KBM-7 (cell line): ENCODE results near the gene HOXB1.
"Not testable (repeated sequence)": the region's sequence is repeated elsewhere in the genome, so short reads cannot be mapped to it uniquely, and the experiment has no call there.

Experiments
- DNase-seq: peaks from one replicate; pipeline ENCODE4 v3.0.0-alpha.2; 2015
- in situ Hi-C: fragments of 300-500 bp; cut with MboI; formaldehyde crosslinking; loops from 2 replicates; pipeline ENCODE4 v1.14.3; 2020; ENCODE audit warnings: low sequenced_read_pairs, low pct_unique_long_range_greater_than_20kb, mixed read lengths

Gene HOXB1

DNA sequence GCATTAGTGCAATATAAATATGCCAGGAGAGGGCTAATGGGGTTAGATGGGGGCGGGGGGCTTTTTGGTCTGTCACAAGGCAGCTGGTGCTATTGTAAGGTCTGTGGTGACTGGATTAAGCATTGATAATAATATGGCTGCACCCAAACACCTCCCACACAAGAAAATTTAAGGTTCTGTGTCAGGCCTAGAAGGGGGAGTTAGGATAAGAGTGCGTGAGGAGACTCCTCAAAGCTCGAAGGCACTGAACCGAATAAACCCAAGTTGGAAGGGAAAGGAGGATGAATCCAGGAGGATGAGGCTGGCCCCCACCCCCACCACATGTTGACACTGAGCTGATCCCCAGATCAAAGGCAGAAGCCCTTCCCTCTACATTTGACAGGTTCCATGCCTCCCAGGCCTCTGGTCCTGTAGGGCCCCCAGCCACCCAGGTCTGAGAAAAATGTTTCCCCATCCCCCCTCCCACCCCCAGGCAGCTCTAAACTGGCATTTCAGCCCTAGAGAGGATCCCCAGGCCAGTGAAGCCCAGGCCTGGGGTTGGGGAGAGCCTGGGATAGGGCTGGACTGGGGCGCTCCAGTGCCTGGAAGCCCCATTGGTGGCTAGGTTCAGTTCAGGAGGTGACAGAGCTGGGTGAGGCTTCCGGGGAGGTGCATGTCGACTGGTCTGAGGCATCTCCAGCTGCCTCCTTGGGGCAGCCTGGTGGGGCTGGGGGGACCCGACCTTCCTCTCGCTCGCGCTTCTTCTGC, 1.7 kb downstream of the HOXB1 start:
- no peak for DNase-seq
- in situ Hi-C loops = no loop called here

DNA sequence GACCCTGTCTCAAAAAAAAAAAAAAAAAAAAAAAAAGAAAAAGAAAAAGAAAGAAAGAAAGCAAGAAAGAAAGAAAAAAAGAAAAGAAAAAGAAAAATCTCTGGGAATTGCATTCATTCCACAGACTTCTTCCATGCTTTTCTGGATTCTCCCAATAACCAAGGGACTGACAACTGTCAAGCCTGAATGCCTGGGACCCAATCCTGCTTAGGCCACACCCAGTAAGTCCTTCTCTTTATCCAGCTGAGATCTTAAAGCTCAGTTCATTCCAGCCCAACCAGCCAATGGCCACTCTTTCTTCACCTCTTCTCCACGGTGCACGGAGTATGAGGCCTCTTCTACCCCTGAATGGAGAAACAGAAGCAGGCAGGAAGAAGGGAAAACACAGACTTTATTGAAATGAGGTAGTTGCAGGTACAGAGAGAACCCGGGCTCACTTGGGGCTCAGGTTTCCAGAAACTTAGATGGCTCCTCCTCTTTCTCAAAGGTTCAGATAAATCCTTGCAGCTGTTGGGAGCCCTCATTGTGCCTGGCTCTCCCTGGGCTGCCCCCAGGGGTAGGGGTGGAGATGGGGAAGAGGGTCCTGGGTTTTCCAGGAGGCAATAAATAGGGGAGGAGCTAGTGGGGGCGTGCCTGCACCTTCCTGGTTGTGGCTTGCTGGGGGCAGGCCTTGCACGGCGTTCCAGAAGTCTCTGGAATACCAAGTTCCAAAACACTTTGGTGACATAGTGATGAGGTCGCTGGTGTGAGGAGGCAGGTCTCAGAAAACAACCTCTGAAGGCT, 2.5 kb downstream of the HOXB1 start:
- in situ Hi-C loops = no loop called here
- DNase-seq = no peak

DNA sequence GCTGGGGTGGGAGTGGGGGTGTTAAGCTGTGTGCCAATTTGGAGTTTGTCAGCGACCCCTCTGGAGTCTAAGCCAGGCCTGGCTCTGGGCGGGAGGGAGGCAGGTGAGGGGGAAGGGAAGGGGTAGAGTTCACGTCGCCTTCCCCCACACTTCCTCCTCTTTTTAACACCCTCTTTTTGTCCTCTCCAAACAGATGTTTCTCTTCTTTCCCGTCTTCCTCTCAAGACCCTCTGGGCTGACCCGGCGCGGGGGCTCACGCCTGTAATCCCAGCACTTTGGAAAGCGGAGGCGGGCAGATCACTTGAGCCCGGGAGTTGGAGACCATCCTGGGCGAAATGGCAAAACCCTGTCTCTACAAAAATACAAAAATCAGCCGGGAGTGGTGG, 3.3 kb downstream of the HOXB1 start:
- no peak for DNase-seq
- in situ Hi-C loops = no loop called here

DNA sequence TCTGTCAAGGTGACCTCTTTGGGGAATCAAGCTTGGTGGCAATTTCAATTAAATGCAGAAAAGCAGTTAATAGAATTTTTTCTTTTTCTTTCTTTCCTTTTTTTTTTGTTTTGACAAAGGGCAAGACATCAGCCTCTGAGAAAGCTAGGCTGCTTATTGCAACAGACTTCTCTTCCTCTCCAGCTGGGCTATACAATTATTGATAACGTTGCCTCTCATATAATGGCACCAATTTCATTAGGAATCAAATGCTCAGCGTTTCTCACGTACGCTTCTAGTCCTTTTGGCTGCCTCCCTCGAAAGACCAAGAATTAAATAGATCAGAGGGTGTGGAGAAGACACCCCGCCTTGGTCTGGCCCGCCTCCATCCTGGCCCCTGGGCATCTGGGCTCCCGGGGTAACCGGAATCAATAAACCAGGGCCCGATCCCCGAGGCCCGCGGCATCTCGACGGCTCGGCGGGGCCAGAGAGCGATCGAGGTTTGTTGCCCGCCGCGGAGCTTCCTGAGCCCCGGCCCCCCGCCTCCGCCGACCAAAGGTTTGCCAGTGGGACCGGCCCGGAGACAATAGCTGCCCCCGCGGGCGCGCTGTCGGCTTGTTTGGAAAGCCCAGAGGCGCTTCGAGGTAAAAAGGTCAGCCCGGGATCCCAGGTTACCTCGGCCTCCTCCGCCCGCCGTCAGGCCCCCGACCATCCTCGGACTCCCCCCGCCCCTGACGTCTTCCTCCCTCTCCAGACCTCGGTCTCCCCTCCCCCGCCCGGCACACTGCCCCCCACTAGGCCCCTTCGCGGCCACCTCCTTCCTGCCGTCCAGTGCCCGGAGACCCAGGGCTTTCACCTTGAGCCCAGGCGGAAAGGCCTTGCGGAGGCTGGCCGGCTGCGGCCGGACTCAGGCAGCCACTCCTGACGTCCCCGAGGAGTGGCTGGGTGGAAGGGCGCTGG, 3.9 kb downstream of the HOXB1 start:
- in situ Hi-C loops = no loop called here
- no peak for DNase-seq

DNA sequence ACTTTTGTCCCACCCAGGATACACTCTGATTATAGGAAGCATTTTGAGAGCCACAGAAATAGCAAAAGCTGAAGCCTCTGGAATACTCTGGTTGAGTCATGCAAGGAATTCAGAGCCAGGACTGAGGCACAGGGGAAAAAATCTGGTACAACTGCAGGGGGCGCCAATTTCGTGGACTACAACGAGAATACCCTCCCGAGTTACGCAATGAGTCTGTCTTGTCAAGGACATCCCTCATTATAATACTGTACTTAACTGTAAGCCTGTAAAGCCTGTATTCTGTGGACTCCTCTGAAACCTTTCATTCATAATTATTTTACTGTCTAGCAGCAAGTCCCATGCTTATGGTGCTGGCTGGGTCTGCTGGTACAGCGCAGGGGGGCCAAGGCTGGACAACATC, 7.8 kb downstream of the HOXB1 start:
- in situ Hi-C loops = no loop called here
- peak; percentile 27 for DNase-seq

DNA sequence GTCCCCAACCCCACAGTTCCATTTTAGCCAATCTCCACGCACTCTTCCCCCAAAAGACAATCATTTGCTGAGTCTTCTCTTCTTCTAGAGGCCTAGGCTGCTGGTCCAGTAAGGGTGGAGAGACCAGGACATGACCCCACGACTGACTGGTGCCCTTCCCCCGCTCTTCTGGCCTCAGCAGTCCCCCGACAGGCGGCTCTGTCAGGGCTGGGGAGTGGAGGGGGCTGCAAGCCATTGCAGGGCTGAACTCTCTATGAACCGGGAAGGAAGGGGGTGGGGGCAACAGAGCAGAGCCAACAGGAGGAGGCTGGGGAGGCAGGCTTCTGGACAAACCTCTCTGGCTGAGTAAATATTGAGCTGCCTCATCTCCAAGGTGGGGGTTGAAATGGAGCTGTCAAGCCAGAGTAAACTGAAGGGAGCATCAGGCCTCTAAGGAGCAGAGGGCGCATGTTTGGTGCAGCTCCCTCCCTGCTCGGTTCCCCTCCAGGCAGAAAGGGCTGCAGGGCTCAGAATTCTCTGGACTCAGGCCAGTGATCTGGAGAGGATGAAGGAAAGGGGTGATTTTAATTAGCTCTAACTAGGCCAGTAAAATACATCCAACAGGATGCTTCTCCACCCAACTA, 8.7 kb downstream of the HOXB1 start:
- no peak for DNase-seq
- in situ Hi-C loops = no loop called here

DNA sequence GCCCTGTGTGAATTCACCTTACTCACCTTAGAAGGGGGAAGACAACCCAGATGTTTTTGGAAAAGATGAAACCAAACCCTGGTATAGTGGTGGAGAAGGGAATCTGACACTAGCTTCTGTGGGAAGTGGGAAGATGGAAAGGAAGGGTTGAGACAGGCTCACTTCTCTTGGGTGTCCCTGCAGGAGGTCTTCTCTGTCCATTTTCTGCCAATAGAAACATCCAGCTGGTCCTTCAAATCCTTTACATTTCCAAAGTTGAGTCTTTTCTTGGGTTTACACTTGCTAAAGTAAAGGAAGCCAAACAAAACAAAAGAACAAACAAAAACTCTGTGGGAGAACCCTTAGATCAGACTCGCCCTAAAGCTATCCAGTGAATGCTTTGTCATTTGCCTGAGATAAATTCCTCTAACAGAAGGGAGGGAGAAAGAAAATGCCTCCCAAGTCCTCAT, 10.2 kb downstream of the HOXB1 start:
- in situ Hi-C loops = no loop called here
- no peak for DNase-seq

DNA sequence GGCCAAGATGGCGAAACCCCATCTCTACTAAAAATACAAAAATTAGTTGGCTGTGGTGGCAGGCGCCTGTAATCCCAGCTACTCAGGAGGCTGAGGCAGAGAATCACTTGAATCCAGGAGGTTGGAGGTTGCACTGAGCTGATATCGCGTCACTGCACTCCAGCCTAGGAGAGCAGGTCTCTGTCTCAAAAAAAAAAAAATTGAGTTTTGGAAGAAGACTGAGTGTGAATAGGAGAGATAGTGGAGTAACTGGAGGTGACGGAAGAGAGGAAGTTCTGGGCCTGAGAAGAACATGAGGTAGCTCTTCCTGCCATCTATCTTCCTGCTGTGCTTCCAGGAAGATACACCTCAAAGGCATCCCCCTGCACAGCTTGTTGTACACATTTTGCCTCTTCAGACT, 11.4 kb downstream of the HOXB1 start:
- in situ Hi-C loops = no loop called here
- DNase-seq = no peak

DNA sequence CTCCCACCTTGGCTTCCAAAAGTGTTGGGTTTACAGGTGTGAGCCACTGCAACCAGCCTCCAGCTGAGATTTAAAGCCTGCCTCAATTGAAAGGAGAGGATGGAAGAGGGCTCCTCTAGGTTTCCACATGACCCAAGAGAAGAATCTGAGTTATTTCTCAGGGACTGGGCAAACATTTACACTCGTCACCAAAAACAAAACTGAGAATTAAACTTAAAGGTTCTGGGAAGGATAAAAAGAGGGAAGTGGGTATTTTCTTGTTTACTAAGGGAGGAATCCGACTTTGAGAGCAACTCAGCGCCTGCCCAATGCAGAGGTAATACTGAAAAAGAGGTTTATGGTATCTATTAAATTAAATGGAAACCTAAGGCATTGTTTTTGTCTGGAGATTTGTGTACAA, 13.3 kb downstream of the HOXB1 start:
- in situ Hi-C loops = no loop called here
- DNase-seq = no peak

DNA sequence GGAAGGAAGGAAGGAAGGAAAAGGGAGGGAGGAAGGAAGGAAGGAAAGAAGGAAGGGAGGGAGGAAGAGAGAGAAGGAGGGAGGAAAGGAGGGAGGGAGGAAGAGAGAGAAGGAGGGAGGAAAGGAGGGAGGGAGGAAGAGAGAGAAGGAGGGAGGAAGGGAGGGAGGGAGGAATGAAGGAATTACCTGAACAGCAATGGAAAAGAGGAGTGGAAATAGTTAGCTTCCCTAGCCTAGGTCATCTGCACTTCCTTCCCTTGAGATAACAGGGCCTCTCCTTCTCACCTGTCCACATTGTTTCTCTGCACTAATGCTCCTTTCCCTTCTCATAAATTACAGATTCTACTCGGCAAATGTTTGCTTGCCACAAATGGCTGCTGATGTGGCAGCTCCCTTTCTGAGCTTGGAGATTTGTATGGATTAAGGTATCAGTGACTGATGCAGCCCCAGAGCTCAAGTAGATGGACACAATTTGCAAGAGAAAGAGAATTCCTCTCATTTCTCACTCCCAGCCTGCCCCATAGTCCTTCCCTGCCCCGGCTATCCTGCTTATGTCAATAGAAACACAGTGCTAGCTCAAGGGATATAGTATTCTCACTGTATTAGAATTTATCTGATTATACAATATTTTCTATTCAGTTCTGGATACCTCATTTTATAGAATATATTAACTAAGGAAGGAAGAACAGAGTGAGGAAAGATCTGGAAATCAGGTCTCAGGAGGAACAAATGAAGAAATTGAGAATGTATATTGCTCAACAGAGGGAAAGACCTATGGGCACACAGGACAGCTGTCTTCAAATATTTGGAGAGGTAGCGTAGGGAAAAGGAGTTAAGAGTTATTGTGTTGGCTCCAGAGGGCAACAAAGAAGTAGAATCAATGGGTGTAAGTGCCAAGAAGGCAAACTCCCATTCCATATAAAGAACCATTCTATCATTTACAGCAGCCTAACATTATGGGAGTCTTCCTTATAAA, 14.6 kb downstream of the HOXB1 start:
- no peak for DNase-seq
- in situ Hi-C loops = no loop called here

DNA sequence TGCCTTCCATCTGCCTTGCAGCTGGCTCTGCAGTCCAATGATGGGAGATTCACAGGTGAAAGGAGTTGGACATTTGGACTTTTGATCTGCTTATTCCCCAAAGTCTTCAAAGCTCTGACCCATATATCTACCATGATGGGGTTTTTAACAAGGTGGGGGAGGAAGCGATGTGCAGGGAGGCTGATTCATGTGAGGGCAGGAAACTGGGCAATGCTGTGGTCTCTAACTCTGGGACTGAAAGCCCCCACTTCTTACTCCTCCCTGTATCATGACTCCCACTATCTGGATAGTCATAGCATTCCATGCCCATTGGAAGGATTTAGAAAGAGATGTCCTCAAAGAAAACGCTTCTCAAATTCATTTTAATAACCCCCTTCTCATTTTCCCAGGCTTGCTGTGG, 16.3 kb downstream of the HOXB1 start:
- in situ Hi-C loops = no loop called here
- DNase-seq = no peak

DNA sequence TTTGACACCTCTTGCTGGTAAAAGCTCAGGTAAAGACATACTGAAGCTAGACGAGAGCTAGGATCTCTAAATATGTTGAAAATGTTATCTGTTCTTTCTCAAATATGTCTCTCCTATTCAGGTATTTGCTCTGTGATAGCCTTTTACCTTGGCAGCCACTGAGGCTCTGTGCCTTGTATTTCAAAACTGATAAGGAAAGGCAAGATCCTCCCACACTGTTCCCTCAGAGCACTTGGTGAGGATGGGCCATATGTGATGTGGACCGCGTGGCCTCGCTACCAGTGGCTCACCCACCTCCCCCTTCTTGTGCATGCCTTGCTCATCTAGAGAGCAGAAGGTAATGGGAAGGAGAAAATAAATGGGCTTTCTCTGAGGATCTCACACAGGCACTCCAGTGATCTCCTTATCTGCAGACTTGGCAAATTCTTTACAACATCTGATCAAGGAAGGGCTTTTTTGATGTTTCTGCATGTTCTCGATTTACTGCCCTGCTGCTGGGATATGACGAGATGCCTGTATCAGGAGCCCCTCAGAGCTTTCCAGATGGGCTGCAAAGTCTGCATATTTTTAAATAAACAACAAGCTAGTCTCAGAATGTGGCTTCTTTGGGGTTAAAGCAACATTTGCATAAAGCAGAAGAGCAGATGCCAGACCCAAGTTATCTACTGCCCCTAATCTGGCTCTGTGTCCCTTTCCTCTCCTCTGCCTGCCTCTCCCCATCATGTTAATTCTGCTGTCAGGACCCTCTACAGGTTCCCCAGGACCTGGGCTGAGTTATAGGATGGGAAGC, 16.9 kb downstream of the HOXB1 start:
- in situ Hi-C loops = no loop called here
- DNase-seq = no peak

DNA sequence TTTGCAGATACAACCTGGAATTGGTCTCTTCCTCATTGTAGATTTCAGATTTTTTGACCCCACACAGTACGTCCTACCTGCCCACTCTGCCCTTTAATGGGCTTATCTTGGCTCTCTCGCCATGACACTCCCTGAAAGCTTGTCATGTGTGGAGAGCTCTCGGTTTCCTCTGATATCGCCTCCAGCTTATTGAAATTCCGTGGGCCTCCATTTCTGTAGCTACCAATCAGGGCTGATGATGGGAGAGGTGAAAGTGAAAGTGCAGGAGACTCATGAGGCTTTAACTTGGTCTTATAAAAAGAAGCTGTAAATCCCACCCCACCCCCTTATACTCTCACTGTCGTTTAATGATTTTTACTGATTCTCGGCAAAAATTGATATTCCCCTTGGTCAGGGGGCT, 17.7 kb downstream of the HOXB1 start:
- in situ Hi-C loops = no loop called here
- DNase-seq = no peak

DNA sequence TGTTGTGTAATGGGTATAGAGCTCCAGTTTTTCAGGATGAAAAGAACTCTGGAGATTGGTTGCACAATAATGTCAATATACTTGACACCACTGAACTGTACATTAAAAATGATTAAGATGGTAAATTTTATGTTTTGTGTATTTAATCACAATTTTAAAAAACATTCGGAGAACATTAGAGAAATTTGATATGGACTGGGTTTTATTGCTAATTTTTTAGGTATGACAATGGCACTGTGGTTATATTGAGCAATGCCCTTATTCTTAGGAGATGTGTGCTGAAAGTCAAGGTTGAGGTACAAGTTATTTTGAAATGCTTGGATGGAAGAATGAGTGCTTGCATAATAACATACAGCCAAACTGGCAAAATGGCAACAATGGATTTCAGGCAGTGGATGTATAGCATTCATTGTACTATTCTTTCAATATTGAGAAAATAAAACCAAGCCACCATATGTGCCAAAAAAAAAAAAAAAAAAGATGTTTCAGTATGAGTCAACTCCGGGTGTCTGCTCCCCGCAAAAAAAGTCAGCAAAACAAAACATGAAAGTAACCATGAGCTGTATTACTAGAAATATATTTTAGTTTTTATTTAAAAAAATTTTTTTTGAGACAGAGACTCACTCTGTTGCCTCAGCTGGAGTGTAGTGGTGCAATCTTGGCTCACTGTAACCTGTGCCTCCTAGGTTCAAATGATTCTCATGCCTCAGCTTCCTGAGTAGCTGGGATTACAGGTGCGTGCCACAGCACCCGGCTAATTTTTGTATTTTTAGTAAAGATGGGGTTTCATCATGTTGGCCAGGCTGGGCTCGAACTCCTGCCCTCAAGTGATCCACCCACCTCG, 19.8 kb downstream of the HOXB1 start:
- in situ Hi-C loops = no loop called here
- no peak for DNase-seq

DNA sequence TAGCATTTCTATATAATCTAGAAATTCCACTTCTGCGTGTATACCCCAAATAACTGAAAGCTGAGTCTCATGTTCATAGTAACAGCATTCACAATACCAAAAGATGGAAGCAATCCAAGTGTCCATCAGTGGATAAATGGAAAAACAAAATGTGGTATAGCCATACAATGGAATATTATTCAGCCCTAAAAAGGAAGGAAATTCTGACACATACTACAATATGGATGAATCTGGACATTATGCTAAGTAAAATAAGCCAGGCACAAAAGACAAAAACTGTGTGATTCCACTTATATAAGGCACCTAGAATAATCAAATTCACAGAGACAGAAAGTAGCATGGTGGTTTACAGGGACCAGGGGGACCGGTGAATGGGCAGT, 20.4 kb downstream of the HOXB1 start:
- in situ Hi-C loops = no loop called here
- DNase-seq = no peak

DNA sequence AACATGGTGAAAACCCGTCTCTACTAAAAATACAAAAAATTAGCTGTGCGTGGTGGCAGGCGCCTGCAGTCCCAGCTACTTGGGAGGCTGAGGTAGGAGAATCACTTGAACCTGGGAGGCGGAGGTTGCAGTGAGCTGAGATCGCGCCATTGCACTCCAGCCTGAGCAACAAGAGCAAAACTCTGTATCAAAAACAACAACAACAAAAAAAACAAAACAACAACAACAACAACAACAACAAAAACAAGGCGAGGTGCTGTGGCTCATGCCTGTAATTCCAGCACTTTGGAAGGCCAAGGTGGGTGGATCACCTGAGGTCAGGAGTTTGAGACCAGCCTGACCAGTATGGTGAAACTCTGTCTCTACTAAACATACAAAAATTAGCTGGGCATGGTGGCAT, 21.1 kb downstream of the HOXB1 start:
- DNase-seq, in situ Hi-C loops: not testable (repeated sequence)

DNA sequence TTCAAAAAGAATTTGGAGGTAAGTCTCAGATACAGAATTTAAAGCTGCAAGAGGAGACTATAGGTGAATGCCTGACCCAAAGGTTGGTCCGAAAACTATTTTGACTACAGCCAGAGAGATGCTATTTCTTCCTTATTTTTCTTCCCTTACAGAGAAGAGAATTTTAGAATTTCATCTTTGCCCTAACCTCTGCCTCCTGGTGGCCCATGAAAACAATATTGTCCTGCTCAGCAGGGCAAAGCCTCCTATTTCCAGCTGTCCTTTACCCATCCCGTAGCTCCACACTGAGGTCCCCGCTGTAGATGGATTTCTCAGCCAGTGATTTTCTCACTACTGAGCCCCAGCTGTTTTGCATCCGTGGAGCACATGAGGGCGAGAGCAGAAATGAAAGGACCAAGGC, 24.6 kb downstream of the HOXB1 start:
- DNase-seq = no peak
- in situ Hi-C loops = no loop called here
